SH-SY5Y (cell line): ENCODE results near the gene CDAN1.

Experiments used
- GATA2 ChIP-seq: IDR thresholded peaks from 2 replicates; pipeline ENCODE4 v1.6.1; 2011; ENCODE audit warnings: mild to moderate bottlenecking, low read depth, low read length
- GATA3 ChIP-seq: IDR thresholded peaks from 2 replicates; pipeline ENCODE4 v1.6.1; 2011; ENCODE audit warnings: low read depth, mild to moderate bottlenecking, low read length, moderate library complexity

DNA sequence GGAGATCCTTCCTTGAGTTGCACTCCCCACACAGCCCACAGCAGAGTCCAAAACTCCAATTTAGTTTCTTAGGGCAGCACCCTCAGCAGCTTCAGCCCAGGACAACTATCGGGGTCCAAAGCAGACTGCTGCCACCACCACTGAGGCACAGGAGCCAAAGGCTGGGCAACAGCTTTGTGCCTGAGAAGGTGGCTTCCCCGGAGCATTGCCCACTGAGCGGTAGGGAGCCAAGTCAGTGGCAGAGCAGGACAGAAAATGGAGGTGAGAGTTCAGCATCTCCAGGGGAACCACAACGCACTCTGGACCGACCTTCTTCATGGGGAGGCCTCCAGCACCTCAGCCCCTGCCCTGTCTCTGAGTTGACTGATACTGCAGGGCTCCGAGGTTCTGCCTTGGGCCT is 43.4 kb downstream of the CDAN1 start:
- no peak for TF ChIP-seq GATA2
- TF ChIP-seq GATA3 = no peak
